Activated T-cell treated with anti-CD3 and anti-CD28 coated beads for 48 hours (primary cell): ENCODE results near the gene RAD51B.

Source experiments
- DNase-seq: peaks from one replicate; pipeline ENCODE4 v3.0.0-alpha.2; 2020; ENCODE audit warnings: low read depth

RAD51B gene

DNA sequence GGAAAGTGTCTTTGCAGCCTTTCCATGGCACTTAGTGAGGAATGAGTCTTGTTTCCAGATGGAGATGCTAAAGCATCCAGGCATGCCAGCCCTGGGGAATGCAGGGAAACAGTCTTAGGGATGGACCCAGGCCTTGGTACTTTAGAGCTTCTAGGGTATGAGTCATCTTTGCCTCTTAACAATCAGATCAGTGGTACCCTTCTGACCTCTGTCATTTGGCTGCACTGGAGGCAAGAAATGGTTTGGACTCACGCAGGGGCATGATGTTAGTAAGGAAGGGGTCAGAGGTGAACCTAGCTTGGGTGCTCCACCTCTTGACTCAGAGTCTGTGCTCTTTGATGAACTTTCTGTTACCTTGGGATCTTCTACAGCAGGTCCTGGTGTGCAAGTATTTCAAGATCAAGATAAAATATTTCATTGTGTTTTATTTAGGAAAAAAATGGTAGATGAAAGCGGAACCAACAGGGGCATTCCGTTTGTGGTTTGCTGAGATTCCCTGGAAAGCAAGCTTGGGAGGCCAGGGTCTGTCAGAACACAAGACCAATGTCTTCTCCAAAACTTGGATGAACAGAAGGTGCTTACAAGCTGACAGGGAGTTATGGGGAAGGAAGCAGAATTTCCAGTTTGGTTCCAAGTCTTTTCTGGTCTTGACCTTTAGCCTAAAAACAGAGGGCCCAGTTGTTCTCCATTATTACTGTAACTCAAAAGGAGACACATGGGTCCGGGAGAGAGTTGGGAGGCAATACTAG lies 757.1 kb downstream of the RAD51B start:
- no peak for DNase-seq

DNA sequence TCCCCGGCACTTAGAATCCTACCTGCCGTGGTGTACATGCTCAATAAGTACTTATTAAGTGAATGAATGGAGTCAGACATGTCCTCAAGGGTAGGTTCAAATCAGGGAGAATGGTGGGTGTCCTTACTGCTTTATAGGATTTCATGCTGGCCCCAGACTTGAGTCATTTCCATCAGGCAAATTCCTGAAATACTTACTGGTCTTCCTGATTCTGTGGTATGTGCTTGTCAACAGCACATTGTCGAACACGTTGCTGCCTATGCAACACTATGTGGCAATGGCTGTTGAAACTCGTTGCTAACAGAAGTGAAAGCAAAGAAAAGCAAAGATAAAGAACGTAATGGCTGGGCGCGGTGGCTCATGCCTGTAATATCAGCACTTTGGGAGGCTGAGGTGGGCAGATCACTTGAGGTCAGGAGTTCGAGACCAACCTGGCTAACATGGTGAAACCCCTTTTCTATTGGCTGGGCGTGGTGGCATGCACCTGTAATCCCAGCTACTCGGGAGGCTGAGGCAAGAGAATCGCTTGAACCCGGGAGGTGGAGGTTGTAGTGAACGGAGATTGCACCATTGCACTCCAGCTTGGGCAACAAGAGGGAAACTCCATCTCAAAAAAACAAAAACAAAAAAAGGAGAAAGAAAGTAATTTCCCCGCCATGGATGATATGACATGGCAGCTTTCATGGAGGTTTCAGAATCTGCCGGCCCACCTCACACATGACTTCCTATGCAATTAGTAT lies 758.4 kb downstream of the RAD51B start:
- DNase-seq: no peak

DNA sequence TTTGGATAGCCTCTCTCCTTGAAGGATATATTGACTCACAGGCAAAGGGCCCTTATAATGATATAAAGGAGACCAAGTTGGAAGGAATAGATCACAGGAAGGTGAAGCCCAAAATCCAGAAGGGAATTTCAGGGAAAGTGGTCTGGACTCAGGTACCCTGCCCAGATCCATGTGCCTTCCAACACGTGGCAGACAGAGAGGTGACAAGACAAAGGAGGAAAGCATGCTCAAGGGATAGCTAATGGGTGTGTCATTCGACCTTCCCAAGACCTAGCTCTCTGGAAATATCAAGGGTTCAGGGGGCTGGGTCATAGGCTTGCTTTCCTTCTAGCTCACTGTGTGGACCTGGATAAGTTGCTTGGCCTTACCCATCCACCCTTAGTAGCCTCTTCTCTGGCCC lies 759.0 kb downstream of the RAD51B start:
- no peak for DNase-seq

DNA sequence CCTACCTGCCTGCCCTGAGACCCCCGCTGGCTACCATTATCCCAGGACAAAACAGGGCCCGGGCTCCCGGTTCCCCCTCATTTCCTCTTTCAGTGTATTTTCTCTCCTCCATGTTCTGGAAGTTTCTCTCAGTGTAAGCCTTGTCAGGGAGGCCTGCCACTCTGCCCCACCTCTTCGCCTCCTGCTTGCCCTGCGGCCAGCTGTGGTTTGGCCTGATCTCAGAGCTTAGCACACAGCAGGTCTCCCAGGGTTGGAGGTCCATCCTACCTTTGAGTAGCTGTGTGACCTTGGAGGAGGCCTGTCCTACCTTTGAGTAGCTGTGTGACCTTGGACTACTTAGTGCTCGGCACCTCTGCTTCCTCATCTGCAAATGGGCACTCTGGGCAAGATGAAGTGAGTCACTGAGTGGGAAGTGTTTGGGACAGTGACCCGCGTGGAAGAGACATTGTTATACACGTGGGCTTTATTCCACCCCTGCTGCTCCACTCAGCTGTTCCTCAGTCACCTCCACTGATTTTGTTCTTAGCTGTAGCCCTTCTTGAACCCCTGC lies 760.6 kb downstream of the RAD51B start:
- DNase-seq: no peak

DNA sequence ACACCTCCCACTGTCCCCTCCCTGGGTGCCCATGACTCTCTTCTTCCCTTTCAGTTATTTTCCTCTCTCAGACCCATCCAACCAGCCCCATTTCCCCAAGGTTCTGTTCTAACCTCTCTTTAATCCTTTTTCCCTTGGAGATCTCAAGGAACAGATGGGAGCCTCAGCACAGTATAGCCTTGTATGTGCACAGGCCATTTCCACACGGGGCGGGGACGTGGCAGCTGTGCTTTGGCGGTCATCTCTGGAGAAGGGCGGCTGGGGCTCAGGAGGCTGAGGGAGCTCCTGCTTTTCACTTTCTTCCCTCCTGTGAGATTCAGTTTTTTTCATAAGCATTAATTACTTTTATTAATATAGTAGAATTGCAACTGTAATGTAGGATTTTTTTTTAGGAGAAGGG lies 761.1 kb downstream of the RAD51B start:
- DNase-seq: no peak

DNA sequence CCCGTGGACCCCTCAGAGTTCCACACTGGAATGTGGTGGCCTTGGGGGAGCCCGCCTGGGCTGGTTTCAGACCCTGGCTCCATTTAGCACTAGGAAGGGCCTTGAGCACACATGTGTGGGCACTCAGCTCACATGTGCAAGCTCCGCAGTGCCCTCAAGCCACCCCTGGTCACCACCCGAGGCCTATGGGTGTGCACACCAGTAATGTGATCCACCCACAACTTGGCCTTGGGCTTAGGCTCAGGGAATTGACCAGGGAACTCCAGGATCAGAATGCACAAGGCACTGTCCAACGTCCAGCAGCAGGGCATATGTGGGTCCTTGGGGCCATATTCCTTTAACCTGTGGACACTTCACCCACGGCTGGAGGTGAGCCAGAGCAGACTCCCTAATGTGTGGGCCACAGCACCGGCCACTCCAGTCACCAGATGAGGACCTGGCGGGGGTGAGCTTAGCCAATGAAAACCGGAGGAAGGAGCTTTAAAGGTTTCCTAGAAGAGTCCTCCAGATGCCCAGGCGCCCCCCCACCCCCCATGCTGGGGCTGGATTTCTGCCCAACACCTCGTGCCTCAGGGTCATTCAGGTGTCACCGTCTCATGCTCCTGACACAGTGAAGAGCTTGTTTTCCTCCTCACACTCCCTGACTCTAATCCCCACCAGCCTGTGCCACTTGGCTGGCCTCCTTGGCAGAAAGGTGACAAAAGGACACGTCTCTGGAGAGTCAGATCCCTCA lies 764.1 kb downstream of the RAD51B start:
- DNase-seq: no peak

DNA sequence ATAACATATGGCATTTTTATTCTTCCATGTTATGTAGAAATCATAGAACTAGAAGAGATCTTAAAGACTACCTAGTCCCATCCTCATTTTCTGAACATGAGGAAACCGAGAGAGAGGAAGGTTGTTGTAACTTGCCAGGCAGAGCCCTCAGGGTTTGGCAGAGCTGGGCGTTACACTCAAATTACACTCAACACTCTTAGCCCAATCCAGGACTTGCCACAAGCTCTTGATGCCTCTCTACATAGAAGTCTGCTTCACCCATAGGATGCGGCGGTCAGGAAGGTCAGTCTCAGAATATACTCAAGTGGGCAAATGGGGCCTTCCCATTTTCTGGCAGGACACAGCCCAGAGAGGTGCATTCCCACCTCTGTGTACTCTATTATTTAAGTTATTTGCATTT lies 765.2 kb downstream of the RAD51B start:
- no peak for DNase-seq

DNA sequence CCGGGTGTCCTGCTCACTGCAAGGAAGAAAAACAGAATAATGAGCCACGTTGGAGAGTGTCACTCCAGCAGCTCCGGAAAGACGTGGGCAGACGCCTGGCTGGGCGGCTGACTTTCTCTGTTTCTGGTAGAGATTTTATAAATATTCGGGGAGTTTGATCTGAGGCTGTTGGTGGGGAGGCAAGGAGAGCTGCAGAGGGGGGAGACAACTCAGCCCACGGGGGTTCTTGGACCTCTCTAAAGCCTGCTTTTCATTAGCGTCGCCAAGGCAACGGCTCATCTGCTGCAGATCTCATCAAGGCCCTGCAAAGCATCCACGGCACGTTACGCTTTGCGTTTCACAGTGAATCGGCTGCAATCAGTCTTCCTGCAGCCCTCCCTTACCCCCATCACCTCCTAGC lies 766.1 kb downstream of the RAD51B start:
- DNase-seq: no peak

DNA sequence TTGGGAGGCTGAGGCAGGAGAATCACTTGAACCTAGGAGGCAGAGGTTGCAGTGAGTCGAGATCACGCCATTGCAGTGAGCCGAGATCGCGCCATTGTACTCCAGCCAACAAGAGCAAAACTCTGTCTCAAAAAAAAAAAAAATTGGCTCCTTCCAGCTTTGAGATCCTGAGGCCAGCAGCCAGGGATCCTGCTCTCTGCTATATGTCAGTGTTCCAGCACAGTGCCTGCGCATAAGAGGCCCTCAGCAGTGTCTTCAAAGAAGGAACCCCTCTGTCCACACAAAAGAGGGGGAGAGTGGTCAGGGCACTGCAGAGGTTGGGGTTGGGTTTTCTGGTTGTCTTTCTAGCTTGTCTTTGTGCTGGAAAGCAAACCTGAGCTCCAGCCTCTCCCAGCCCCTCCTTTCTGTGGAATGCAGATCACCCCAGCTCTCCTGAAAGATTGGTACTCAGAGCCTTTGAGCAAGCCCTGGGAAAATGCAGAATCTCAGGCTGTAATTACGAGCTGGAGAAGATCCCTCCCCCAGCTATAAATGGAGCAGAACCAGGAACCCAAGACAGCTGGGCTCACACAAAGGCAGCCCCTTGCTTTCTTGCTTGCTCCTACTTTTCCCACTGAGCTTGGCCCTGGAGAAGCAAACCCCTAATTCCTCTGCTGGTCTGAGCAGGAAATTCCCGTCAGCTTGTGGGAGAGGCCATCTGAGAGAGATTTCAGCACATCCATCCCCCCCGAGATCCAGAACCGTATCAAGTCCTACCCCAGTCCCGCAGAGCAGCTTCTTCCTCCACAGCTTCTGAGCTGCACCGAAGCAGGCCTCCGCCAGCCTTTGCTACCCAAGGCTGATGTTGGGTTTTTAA lies 767.5 kb downstream of the RAD51B start:
- DNase-seq: no peak

DNA sequence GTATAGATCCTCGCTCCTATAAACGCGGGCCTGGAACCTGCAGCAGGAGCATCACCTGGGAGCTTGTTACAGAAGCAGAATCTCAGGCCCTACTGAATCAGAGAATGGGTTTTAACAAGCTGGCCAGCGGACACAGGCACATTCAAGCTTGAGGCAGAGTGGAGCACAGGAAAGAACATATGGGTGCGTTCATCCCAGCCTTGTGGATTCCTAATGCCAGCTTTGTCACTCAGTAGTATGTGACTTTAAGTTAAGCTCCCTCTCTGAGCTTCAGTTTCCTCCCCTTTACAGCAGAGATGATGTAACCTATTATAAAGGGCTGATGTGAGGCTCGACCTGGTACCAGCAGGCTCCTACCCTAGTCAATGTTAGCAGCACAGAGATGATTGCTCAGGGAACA lies 768.4 kb downstream of the RAD51B start:
- DNase-seq: no peak

DNA sequence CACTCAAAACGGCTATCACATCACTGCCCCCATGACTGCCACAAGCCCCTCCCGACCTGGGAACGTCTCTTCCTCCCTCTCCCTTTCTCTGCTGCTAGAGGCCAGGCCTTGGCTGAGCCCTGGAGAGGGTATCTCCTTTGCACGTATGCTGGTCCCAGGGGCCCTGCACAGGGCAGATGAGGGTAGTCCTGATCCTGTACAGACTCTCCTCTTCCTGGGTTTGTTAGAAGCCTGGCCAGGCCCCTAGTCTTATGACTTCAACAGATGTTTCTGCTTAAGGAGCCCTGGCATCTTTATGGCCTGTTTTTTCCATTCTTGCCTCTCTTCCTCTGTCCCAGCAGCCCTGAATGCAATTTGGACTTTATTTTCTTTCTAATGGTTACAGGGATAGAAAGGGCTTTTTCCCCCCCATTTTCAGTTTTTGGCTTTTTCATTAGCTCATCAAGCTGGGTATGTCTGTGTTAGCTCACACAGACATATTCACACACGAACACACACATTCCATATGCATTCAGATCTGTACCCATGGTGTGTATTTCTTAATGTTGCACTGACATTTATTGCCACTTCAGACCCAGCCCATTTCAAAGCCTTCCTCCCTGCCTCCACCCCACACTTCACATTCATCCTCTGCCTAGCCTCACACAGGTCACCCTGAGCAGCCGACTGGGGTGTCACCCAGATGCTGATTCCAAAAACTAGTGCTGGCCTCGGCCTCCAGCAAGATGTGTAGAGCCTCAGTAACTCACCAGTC lies 770.0 kb downstream of the RAD51B start:
- DNase-seq: no peak

DNA sequence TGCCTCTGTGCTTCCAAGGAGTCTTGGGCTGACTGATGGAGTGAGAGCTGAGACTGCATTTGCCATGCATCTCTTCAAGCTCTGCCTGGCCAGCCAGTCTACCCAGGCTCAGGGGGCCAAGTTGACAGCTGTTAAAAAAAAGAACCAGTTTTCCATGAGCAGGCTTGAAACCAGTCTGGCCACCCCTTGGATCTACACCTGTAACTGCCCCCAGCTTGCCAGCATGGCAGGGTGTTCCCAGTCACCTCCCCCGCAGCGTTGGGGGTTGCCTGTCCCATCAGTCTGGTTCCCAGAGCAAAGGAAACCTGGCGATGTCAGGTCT lies 770.6 kb downstream of the RAD51B start:
- DNase-seq: no peak

DNA sequence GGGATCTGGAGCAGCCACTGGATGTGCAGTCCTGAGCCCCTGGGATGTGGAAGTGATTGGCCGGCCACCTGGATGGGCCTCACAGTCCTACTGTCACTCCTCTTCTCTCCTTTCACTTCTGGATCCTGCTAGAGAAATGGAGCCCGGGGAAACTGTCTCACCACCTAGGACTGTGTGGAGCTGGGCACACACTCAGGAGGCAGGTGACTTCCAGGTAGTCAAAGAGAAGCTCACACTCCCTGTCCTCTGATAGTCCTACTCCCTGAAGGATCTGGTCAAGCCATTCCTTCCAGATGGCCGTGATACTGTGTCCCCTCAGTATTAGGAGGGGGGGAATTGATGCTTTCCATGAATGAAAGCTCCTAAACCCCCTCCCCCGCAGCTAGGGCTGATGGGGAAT lies 772.2 kb downstream of the RAD51B start:
- DNase-seq: no peak

DNA sequence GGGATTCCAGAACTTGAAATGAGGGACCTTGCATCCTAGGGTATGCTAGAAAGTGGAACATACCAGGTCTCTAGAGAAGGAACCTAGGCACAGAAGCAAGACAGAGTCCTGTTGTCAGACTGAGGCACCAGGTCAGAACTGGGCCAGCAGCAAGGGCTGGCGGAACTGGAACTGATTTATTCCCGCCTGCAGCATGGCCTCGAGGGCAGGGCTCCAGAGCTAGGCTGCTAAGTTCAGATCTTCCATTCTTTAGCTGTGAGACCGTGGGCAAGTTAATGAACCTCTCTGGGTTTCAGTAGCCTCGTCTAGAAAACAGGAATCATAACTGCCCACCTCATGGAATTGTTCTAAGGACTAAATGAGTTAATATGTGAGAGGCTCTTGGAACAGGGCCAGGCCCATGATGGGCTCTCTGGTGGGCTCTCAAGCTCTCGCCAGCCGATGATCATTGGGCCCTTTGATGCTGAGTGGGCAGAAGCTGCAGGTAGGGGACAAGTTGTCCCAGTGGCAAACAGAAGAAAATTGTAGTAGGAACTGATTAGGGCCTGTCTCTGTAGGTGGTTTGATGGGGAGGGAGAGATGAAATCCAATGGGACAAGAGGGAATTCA lies 773.5 kb downstream of the RAD51B start:
- DNase-seq: no peak

DNA sequence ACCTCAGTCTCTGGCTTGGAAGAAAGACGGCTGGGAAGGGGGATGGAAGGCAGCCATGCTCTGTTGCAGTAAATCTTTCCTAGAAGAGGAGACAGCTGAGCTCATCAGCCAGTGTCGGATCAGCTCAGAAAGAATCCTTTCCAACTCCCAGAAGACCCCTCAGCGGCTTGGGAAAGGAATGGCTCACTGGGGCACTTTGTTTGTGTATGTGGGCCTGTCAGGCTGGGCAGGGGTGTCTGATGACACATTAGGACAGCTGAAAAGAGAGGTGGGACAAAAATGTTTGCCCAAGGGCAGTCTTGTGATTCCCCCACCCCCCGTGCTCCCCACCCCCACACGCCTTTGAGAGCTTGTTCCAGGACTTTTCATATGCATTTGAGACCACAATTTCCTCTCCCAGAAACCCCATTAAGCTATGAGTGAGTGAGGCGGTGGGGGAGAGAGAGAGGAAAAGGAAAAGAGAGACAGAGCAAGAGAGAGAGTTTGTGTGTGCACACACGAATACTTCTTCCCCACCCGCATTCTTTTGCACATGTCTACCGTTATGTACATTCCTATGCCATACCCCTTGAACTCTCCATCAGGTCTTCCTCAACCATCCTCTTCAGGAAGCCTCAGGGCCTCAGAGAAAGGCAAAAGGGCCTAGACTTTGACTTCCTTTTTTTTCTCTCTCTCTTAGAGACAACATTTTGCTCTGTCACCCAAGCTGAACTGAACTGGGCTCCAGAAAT lies 774.4 kb downstream of the RAD51B start:
- no peak for DNase-seq

DNA sequence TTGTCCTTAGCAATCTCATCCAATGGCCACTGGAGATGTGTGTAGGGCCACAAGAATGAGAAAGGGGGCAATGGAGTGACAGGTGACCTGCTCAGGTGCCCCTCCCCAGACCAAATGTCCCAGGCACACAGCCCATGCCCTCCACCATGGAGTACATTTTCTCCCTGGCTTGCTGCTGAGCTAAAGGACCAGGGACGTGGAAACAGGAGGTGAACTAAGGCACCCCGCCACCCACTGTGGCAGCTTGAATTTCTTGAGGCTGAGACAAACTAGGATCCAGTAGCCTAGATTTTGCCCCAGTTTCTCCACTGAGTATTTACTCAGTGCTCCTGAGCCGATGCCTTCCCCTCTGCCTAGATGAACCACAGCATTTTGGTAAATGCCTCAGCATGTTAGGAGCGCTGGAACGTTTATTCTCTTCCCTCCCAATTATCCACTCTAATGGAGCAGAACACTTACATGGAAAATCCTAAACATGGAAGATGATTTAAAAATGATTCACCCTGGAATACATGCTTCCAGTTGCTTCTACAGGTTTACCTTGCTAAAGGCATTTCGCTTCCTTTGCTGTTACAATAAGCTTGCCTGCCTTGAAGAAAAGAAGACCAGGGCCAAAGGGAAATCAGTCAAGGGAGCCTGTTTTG lies 775.3 kb downstream of the RAD51B start:
- DNase-seq: no peak

DNA sequence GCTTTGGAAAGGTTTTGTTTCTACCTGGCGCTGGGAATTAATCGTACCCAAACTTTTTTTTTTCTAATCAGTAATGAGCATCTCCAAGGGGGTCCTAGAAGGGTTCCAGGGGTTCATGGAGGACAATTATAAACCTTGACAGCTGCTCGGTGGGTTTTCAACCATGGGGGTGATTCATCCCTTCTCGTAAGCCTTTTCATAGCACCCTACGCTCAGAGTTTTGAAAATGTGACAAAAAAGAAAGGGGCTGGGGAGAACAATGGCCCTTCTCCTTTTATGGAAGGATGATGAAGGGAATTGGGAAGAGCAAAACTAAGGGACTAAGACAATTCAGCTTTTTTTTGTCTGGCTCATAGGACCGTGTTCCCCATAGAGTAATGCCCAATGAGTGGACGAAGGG lies 776.6 kb downstream of the RAD51B start:
- DNase-seq: no peak

DNA sequence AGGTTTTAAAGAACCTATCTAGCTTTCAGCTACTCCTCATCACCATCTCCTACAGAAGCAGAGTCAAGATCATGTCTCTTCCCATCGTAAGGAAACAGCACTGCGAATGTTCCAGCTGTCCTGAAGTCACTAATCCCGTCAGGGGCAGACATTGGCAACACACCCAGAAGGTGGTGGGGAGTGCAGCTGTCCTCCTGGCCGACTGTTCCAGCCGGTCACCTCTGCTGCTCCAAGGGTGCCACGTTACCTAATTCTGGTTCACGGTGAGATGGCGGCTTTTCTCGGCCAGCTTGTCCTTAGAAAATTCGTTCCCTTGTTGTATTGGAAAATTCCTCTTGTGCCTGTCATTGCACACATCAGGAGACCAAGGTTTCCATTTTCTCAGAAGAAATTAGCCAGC lies 777.1 kb downstream of the RAD51B start:
- no peak for DNase-seq

DNA sequence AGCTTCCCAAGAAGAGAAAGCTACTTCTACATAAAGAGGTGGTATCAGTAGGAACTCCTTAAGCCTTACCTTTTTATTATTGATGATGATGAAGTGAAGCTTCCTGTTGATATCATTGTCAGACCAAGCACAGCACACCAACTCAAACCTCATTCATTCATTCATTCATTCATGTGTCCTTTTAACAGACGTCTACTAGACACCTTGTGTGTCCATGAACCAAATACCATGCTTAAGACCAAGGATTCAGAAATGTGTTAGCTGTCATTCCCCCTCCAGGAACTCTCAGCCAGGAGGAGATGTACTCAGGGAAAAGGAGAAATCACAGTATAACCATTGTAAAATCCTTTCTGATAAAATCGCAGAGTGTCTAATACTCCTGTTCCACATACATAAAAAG lies 778.5 kb downstream of the RAD51B start:
- no peak for DNase-seq
